Fibroblast of lung (primary cell): Measurements from ENCODE around the gene PREB.

Experiments
- CTCF ChIP-seq, 2 donors: IDR thresholded peaks in 1 of 2; conservative IDR thresholded peaks in 1 of 2; 1 replicate in 1 of 2; 2 replicates in 1 of 2; pipeline ENCODE4 v1.5.1; 2011 to 2012; ENCODE audit warnings: low read length in 2 of 2, control low read depth in 1 of 2, inconsistent platforms in 1 of 2, low read depth in 1 of 2, mild to moderate bottlenecking in 1 of 2
- EZH2 ChIP-seq: IDR thresholded peaks from 2 replicates; pipeline ENCODE4 v1.5.1; 2012; ENCODE audit warnings: low read length, control low read depth, mild to moderate bottlenecking; ENCODE audit errors: missing control alignments

- TF ChIP-seq EZH2: no peak
- TF ChIP-seq CTCF (conservative IDR thresholded peaks at IDR 0.05 in 1 of 2, IDR thresholded peaks at IDR 0.05 in 1 of 2; ENCODE audit: low read depth in 1 of 2, low read length in 2 of 2): no peak
Measured at GRCh38 chr2:27182346-27182745, 47.9 kb upstream of the PREB start.
